GM23338 (cell line): ENCODE measurements around the gene FKBP7. TPM values are rescaled to one million over a fixed set of nuclear protein-coding genes. Genes with fewer than 3 reads are reported as not detected.

Experiments
- ATAC-seq: fragments of 200-7000 bp; cut with Tn5 transposase; 3 replicates; pipeline ENCODE4 v1.9.1; 2020
- DNase-seq: peaks from one replicate; pipeline ENCODE4 v3.0.0-alpha.2; 2015; ENCODE audit warnings: low spot score
- H2AFZ ChIP-seq: fragments of 200-600 bp; sonication (generic); 2 replicates; pipeline ENCODE4 v1.8.0; 2016; ENCODE audit warnings: antibody characterized with exemption, mild to moderate bottlenecking, moderate library complexity
- H3F3A ChIP-seq: fragments of 200-600 bp; sonication (generic); replicated peaks from 2 replicates; pipeline ENCODE4 v1.8.0; 2017; ENCODE audit warnings: antibody characterized with exemption, mixed run types, low read depth
- H3K27ac ChIP-seq: fragments of 200-600 bp; sonication (generic); 2 replicates; pipeline ENCODE4 v1.6.1; 2016; ENCODE audit warnings: low read depth
- H3K27me3 ChIP-seq: fragments of 200-600 bp; sonication (generic); 2 replicates; pipeline ENCODE4 v1.8.0; 2016; ENCODE audit warnings: mild to moderate bottlenecking, mixed run types, moderate library complexity; ENCODE audit not compliant: insufficient read depth
- H3K36me3 ChIP-seq: fragments of 200-600 bp; sonication (generic); 2 replicates; pipeline ENCODE4 v1.8.0; 2016; ENCODE audit warnings: mild to moderate bottlenecking; ENCODE audit not compliant: insufficient read depth
- H3K4me1 ChIP-seq: fragments of 200-600 bp; sonication (generic); 2 replicates; pipeline ENCODE4 v1.8.0; 2016; ENCODE audit warnings: mild to moderate bottlenecking, moderate library complexity; ENCODE audit not compliant: insufficient read depth
- H3K4me2 ChIP-seq: fragments of 200-600 bp; sonication (generic); 2 replicates; pipeline ENCODE4 v1.7.1; 2017; ENCODE audit warnings: mixed run types
- H3K4me3 ChIP-seq: fragments of 200-600 bp; sonication (generic); 2 replicates; pipeline ENCODE4 v1.6.1; 2016; ENCODE audit warnings: mixed run types
- H3K79me2 ChIP-seq: fragments of 200-600 bp; sonication (generic); replicated peaks from 2 replicates; pipeline ENCODE4 v1.8.0; 2017; ENCODE audit warnings: mild to moderate bottlenecking; ENCODE audit not compliant: insufficient read depth
- H3K9me2 ChIP-seq: fragments of 200-600 bp; sonication (generic); 2 replicates; pipeline ENCODE4 v1.8.0; 2017; ENCODE audit not compliant: insufficient read depth
- H4K20me1 ChIP-seq: fragments of 200-600 bp; sonication (generic); replicated peaks from 2 replicates; pipeline ENCODE4 v1.8.0; 2017; ENCODE audit warnings: mild to moderate bottlenecking; ENCODE audit not compliant: insufficient read depth
- H3K27ac Mint-ChIP-seq: 2 replicates; pipeline ENCODE4 v1.8.0; 2020; ENCODE audit warnings: inconsistent platforms, mild to moderate bottlenecking, moderate library complexity, mixed read lengths
- H3K27me3 Mint-ChIP-seq: 3 replicates; pipeline ENCODE4 v1.8.0; 2022; ENCODE audit warnings: low read depth, mild to moderate bottlenecking, moderate library complexity, mixed read lengths, inconsistent platforms; ENCODE audit not compliant: insufficient read depth, poor library complexity
- H3K36me3 Mint-ChIP-seq: 3 replicates; pipeline ENCODE4 v1.8.0; 2021; ENCODE audit warnings: low read depth, mild to moderate bottlenecking, inconsistent platforms, moderate library complexity, mixed read lengths
- H3K4me1 Mint-ChIP-seq: 3 replicates; pipeline ENCODE4 v1.8.0; 2020; ENCODE audit warnings: mild to moderate bottlenecking, inconsistent platforms, mixed read lengths
- H3K4me3 Mint-ChIP-seq: 3 replicates; pipeline ENCODE4 v1.8.0; 2021; ENCODE audit warnings: moderate library complexity, mild to moderate bottlenecking, inconsistent platforms, mixed read lengths
- H3K9me3 Mint-ChIP-seq: 3 replicates; pipeline ENCODE4 v1.8.0; 2020; ENCODE audit warnings: moderate library complexity, mild to moderate bottlenecking, inconsistent platforms, mixed read lengths
- EZH2 ChIP-seq: fragments of 200-600 bp; sonication (generic); IDR thresholded peaks from one replicate; pipeline ENCODE4 v1.8.0; 2017; ENCODE audit warnings: antibody characterized with exemption, mild to moderate bottlenecking, low read depth; ENCODE audit not compliant: unreplicated experiment
- ZNF462 ChIP-seq: fragments of 250-450 bp; sonication (Bioruptor Pico); IDR thresholded peaks from 2 replicates; pipeline ENCODE4 v1.5.0; 2020; ENCODE audit warnings: mild to moderate bottlenecking, moderate library complexity
- polyA plus RNA-seq: library from polyadenylated mRNA; unstranded; fragments of >200 nt; fragmentation: Nextera tagmentation; extraction: Ambion mirVana; gene quantifications from 2 replicates; pipeline ENCODE4 v1.2.1, GENCODE V29; 2016
- total RNA-seq: library from RNA; depleted of rRNA; stranded (reverse); fragments of >200 nt; shearing (Covaris generic); gene quantifications from 2 replicates; pipeline ENCODE4 v1.2.3, GENCODE V29; 2014

Gene FKBP7
- total and polyA plus RNA-seq, 2 experiments from 2014 or later: 8.3 to 9.0 TPM

DNA sequence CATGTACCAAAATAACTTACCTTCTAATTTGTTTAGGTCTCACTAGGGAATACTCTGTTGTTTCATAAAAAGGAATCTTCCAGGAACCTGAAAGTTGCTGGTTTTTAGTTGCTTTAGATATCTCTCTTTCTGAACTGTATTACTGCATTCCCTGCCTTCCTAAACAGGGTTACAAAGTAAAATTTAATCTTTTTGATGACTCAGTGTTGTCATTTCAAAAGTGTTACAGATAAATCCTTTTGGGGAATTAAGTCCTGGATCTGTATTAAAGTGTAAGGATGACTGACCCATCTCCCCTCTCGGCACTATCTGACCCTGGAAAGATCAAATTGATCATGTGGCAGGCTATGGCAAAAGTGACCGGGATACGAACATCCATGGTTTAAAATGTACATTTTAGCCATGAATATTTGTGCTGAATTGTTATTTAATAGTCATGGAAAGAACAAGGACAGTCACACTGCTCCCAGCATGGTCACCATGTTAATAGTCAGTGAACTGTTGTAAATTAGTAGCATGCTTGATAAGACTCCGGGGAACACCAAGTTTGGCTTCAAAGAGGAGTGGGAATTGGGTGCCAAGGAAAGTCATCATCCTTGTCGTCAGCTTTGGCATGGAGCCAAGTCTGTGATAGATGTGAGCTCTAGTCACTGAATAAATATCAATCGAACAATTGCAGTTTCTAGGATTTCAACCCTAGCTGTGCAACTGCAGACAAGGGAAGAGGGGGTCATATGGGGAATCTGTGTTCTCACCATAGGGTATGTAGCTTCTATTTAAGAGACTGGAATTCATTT lies 6.0 kb upstream of the FKBP7 start (continued):
- no peak for TF ChIP-seq ZNF462 (CRISPR knock-in tag)

DNA sequence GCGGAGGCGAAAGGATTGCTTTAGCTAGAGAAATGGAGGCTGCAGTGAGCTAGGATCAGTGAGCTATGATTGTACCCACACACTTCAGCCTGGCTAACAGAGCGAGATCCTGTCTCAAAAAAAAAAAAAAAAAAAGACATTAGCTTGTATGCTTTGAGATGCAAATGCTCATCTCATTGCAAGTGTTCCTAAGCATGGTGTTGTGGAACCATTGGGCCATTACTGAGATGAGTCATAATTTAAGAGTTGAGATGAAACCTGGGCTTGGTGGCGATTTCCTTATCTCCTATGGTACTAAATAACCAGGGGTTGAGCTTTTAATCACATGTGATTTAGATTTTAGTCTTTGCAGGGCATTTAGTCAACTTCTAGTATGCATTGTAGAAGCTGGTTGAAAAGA lies 4.0 kb upstream of the FKBP7 start:
- Histone ChIP-seq H3K27ac (no peak overlapping the region), H3K4me1 (peaks cover 16% of the 10 kb centered on the region; the same call in 1 of the 2 replicates), H3K4me3 (no peak overlapping the region; the same call in 1 of the 2 replicates), H3K79me2 (peaks cover 38% of the 10 kb centered on the region), H2AFZ (no peak overlapping the region), H3K36me3 (no peaks in the 10 kb centered on the region), H3K27me3 (0 out of 2 replicates have a peak, but pooled peaks cover 8% of the 10 kb centered on the region), H4K20me1 (peaks cover 3% of the 10 kb centered on the region; the same call in 1 of the 2 replicates), H3K4me2 (peak overlapping the region; percentile 97), H3F3A (peaks cover 2% of the 10 kb centered on the region; the same call in 1 of the 2 replicates), H3K9me2 (no peaks in the 10 kb centered on the region)
- peaks cover 2% of the 10 kb centered on the region for H3K27me3 Mint-ChIP-seq
- peaks cover 27% of the 10 kb centered on the region for H3K4me1 Mint-ChIP-seq
- no peak overlapping the region for H3K27ac Mint-ChIP-seq
- ATAC-seq (no peak), DNase-seq (peak; percentile 8)
- H3K9me3 Mint-ChIP-seq: no peaks in the 10 kb centered on the region; the same call in 2 of the 3 replicates
- TF ChIP-seq EZH2: no peak
- peak overlapping the region; percentile 90 for H3K4me3 Mint-ChIP-seq
- H3K36me3 Mint-ChIP-seq: no peaks in the 10 kb centered on the region; the same call in 2 of the 3 replicates
